ENCODE results near the gene RTN4R. TPM values are rescaled to one million over a fixed set of nuclear protein-coding genes. Genes with fewer than 3 reads are reported as not detected.
"Not testable (repeated sequence)": the region's sequence is repeated elsewhere in the genome, so short reads cannot be mapped to it uniquely, and the experiment has no call there.

RTN4R gene
- total RNA-seq = 10 to 100 TPM in 1 of 4 donors, 1 to 10 TPM in 1, under 1 TPM in 1, not detected in 1; 0.64 to 22.8 (median 3.0) TPM

GRCh38 chr22:20268279-20269012 lies at the start of gene RTN4R:
RTN4R (minus strand) TSS chr22:20268318; CDS start chr22:20268092, 226 bp downstream.
- in situ Hi-C loops (cut with MboI; ENCODE audit: low pct_ligation_motif_present in 1 of 4, low pct_unique_long_range_greater_than_20kb in 1 of 4, low sequenced_read_pairs in 3 of 4) = no loop called here
- peaks cover 0 to 14% (median 12%) of the 10 kb centered on the region in 4 donors for H3K4me1 ChIP-seq
- H3K4me3 ChIP-seq = peak within 1 kb of the TSS in 3 of 4 donors; percentile 54 to 63 (median 57)
- H3K27ac ChIP-seq = peak within 1 kb of the TSS in 3 of 4 donors; percentile 55 to 69 (median 63)
- no peak for TF ChIP-seq POLR2A (IDR thresholded peaks at IDR 0.05)
- TF ChIP-seq CTCF (IDR thresholded peaks at IDR 0.05) = peak in 4 of 5 experiments; percentile 50 to 69 (median 56)
- TF ChIP-seq EP300 (IDR thresholded peaks at IDR 0.05; ENCODE audit: low read depth) = no peak
- TF ChIP-seq POLR2AphosphoS5 (IDR thresholded peaks at IDR 0.05) = no peak
- H3K27me3 ChIP-seq = peaks cover 9% of the 10 kb centered on the region
- DNase-seq = peak; percentile 68
- no peaks in the 10 kb centered on the region for H3K36me3 ChIP-seq
- 70% methylated on average over 12 of the region's 58 CpGs; no CpG with 5 or more reads in 1 of the 2 donors for WGBS, 2 donors (ENCODE audit: low coverage in 1 of 2)
- H3K9me3 ChIP-seq = no peaks in the 10 kb centered on the region
- intact Hi-C loops (cut with DNase I; ENCODE audit: low total_unique reads) = loop anchor here (5.0 kb wide), 1 partner anchor 111 kb away; no protein-coding TSS in a partner anchor

- in situ Hi-C loops (cut with MboI; ENCODE audit: low pct_ligation_motif_present in 1 of 4, low pct_unique_long_range_greater_than_20kb in 1 of 4, low sequenced_read_pairs in 3 of 4); H3K27ac ChIP-seq; H3K9me3 ChIP-seq; H3K36me3 ChIP-seq; H3K27me3 ChIP-seq; intact Hi-C loops (cut with DNase I; ENCODE audit: low total_unique reads); H3K4me3 ChIP-seq: not testable (repeated sequence)
- DNase-seq = peak; percentile 5
- WGBS, 2 donors (ENCODE audit: low coverage in 1 of 2) = 50% methylated on average over 8 of the region's 8 CpGs; no CpG with 5 or more reads in 1 of the 2 donors
- TF ChIP-seq CTCF (IDR thresholded peaks at IDR 0.05) = peak; percentile 32 to 55 (median 49)
- peaks cover 15 to 34% (median 24%) of the 10 kb centered on the region in 4 donors for H3K4me1 ChIP-seq
These were observed 49.4 kb upstream of the RTN4R start for GRCh38 chr22:20317402-20318042.

GRCh38 chr22:20316844-20317401 lies 48.8 kb upstream of the RTN4R start:
- H3K27me3 ChIP-seq = no peaks in the 10 kb centered on the region
- H3K9me3 ChIP-seq = no peaks in the 10 kb centered on the region
- DNase-seq = peak; percentile 6
- intact Hi-C loops (cut with DNase I; ENCODE audit: low total_unique reads) (no loop called here), in situ Hi-C loops (cut with MboI; ENCODE audit: low pct_ligation_motif_present in 1 of 4, low pct_unique_long_range_greater_than_20kb in 1 of 4, low sequenced_read_pairs in 3 of 4) (no loop called here)
- no peak overlapping the region for H3K4me3 ChIP-seq
- H3K36me3 ChIP-seq = no peaks in the 10 kb centered on the region
- no peak overlapping the region for H3K27ac ChIP-seq
- H3K4me1 ChIP-seq = peaks cover 15 to 34% (median 24%) of the 10 kb centered on the region in 4 donors
- WGBS, 2 donors (ENCODE audit: low coverage in 1 of 2) = 89 to 97% methylated on average over 5 to 8 of the region's 8 CpGs
- no peak for TF ChIP-seq EP300 (IDR thresholded peaks at IDR 0.05; ENCODE audit: low read depth)
- TF ChIP-seq CTCF (IDR thresholded peaks at IDR 0.05) = no peak

- intact Hi-C loops (cut with DNase I; ENCODE audit: low total_unique reads) = no loop called here
- H3K27me3 ChIP-seq = no peaks in the 10 kb centered on the region
- no peaks in the 10 kb centered on the region for H3K9me3 ChIP-seq
- in situ Hi-C loops (cut with MboI; ENCODE audit: low pct_ligation_motif_present in 1 of 4, low pct_unique_long_range_greater_than_20kb in 1 of 4, low sequenced_read_pairs in 3 of 4) = no loop called here
- 92% methylated on average over 12 of the region's 12 CpGs; no CpG with 5 or more reads in 1 of the 2 donors for WGBS, 2 donors (ENCODE audit: low coverage in 1 of 2)
- peaks cover 15 to 32% (median 24%) of the 10 kb centered on the region in 4 donors for H3K4me1 ChIP-seq
- H3K27ac ChIP-seq = no peak overlapping the region
- no peak overlapping the region for H3K4me3 ChIP-seq
- TF ChIP-seq CTCF (IDR thresholded peaks at IDR 0.05) = no peak
- TF ChIP-seq POLR2AphosphoS5 (IDR thresholded peaks at IDR 0.05) = no peak
- no peak for TF ChIP-seq EP300 (IDR thresholded peaks at IDR 0.05; ENCODE audit: low read depth)
- TF ChIP-seq POLR2A (IDR thresholded peaks at IDR 0.05) = no peak
- DNase-seq = peak; percentile 4
- no peaks in the 10 kb centered on the region for H3K36me3 ChIP-seq
These were observed 48.2 kb upstream of the RTN4R start for GRCh38 chr22:20316217-20316843.
